AG04450 (cell line): ENCODE results near the gene OAT. TPM values are rescaled to one million over a fixed set of nuclear protein-coding genes. Genes with fewer than 3 reads are reported as not detected.
"Not testable (repeated sequence)": the region's sequence is repeated elsewhere in the genome, so short reads cannot be mapped to it uniquely, and the experiment has no call there.

Experiments
- CTCF ChIA-PET: fragments of 300-600, 350-600 bp; formaldehyde crosslinking; extraction: SDS; loops from one replicate; lab custom pipeline; 2022; ENCODE audit warnings: antibody characterized with exemption, inconsistent platforms; lab: Charles Lee
- POLR2A ChIA-PET: fragments of 350-600 bp; formaldehyde crosslinking; extraction: SDS; loops from one replicate; lab custom pipeline; 2021; ENCODE audit warnings: antibody characterized with exemption, inconsistent platforms; lab: Yijun Ruan, JAX
- DNase-seq: peaks from one replicate; pipeline ENCODE4 v3.0.0-alpha.2; 2011; ENCODE audit warnings: low read depth, low spot score
- H3K27ac ChIP-seq: one replicate; pipeline ENCODE4 v1.5.1; 2012; ENCODE audit warnings: low read depth, low read length, control low read depth
- H3K27me3 ChIP-seq: one replicate; pipeline ENCODE4 v1.6.0; 2012; ENCODE audit warnings: low read length; ENCODE audit not compliant: control insufficient read depth, insufficient read depth
- H3K4me3 ChIP-seq: 2 replicates; pipeline ENCODE4 v1.5.1; 2011; ENCODE audit warnings: mild to moderate bottlenecking, low read depth, low read length, control low read depth
- H3K9me3 ChIP-seq: 2 replicates; pipeline ENCODE4 v1.5.1; 2012; ENCODE audit warnings: low read length; ENCODE audit not compliant: control insufficient read depth, insufficient read depth
- CTCF ChIP-seq: IDR thresholded peaks from 2 replicates; pipeline ENCODE4 v1.5.1; 2011; ENCODE audit warnings: low read depth, low read length, control low read depth, inconsistent platforms
- polyA plus RNA-seq: library from polyadenylated mRNA; depleted of rRNA; stranded (reverse); fragments of >200 nt; gene quantifications from 2 replicates; pipeline ENCODE4 v1.2.3, GENCODE V29; 2011

The OAT gene
- polyA plus RNA-seq, 1 experiment, result 182 TPM

GRCh38 chr10:124370426-124370825 is 48.3 kb downstream of the OAT start:
- TF ChIP-seq CTCF, result no peak
- Histone ChIP-seq H3K4me3 (no peak overlapping the region), H3K9me3 (no peaks in the 10 kb centered on the region; the same call in 1 of the 2 replicates), H3K27me3 (peaks cover 18% of the 10 kb centered on the region), H3K27ac (no peak overlapping the region)
- ChIA-PET CTCF (no interaction called here), POLR2A (no interaction called here)
- DNase-seq, result no peak

- peaks cover 18% of the 10 kb centered on the region for H3K27me3 ChIP-seq
- POLR2A ChIA-PET, result no interaction called here
- no peak for TF ChIP-seq CTCF
- H3K4me3 ChIP-seq, result no peak overlapping the region
- no peaks in the 10 kb centered on the region; the same call in 1 of the 2 replicates for H3K9me3 ChIP-seq
- DNase-seq, result no peak
- CTCF ChIA-PET, result interaction anchor here (1.1 kb wide), 1 partner anchor 375 kb away, joined by 4 read pairs; no protein-coding TSS in a partner anchor
- H3K27ac ChIP-seq, result no peak overlapping the region
Measured at GRCh38 chr10:124369986-124370385, 48.7 kb downstream of the OAT start.

GRCh38 chr10:124369533-124369932 is 49.2 kb downstream of the OAT start:
- H3K27ac ChIP-seq, POLR2A ChIA-PET, H3K4me3 ChIP-seq, DNase-seq, H3K9me3 ChIP-seq: not testable (repeated sequence)
- peaks cover 18% of the 10 kb centered on the region for H3K27me3 ChIP-seq
- CTCF ChIA-PET, result interaction anchor here (0.8 to 1.1 kb wide), 2 partner anchors 19 to 375 kb away, joined by 4 read pairs; no protein-coding TSS in a partner anchor

GRCh38 chr10:124369066-124369465 is 49.7 kb downstream of the OAT start:
- Histone ChIP-seq H3K4me3 (no peak overlapping the region), H3K27me3 (peaks cover 19% of the 10 kb centered on the region), H3K27ac (no peak overlapping the region), H3K9me3 (no peaks in the 10 kb centered on the region; the same call in 1 of the 2 replicates)
- no peak for DNase-seq
- ChIA-PET POLR2A (no interaction called here), CTCF (interaction anchor here (0.8 to 1.1 kb wide), 2 partner anchors 20 to 374 kb away, joined by 4 read pairs; no protein-coding TSS in a partner anchor)
- TF ChIP-seq CTCF, result no peak

GRCh38 chr10:124367936-124368335 is 50.8 kb downstream of the OAT start:
- H3K27me3 ChIP-seq, result peaks cover 19% of the 10 kb centered on the region
- no peak for TF ChIP-seq CTCF
- ChIA-PET POLR2A (no interaction called here), CTCF (no interaction called here)
- H3K4me3 ChIP-seq, result no peak overlapping the region
- DNase-seq, result no peak
- no peak overlapping the region for H3K27ac ChIP-seq
- no peaks in the 10 kb centered on the region; the same call in 1 of the 2 replicates for H3K9me3 ChIP-seq
